Activated CD8-positive, alpha-beta memory T cell treated with anti-CD3 and anti-CD28 coated beads, Interleukin-2, amount 50 U/mL, for 48 hours (primary cell): Measurements from ENCODE around the gene PTGFRN.
A peak's percentile ranks its signal among the peaks of the same experiment; 100 is the strongest.

Experiments used
- DNase-seq: peaks from one replicate; pipeline ENCODE4 v3.0.0-alpha.2; 2020

Gene PTGFRN

DNA sequence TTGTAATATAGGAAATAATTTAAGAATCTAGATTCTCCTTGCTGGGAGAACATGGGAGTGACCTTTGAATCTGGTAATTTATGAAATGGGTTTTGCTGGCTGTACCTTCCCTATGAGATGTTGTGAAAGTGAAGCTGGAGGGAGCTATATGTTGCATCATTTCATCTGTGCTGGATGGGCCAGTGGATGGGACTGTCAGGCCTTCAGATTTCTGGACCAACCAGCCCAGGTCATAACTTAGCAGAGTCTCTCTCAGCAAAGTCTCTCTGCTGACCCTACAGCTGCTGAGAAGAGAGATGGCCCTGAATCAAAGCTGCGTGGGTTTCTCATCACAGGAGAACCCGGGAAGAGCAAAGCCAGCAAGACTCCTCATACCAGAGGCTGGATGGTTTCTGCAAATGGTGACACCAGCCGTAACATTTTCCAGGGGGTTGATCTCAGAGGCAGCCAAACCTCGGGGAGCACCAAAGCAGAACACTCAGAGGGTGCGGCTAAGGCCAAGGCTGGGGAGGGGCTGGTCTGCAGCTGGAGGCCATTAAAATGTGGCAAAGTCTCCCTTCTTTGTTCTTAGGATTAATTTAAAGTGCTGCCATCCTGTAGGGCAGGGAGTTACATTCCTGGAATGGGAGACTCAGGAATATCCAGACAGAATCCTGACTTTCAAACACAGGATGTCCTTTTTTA is 18.2 kb upstream of the PTGFRN start:
- DNase-seq, result no peak

DNA sequence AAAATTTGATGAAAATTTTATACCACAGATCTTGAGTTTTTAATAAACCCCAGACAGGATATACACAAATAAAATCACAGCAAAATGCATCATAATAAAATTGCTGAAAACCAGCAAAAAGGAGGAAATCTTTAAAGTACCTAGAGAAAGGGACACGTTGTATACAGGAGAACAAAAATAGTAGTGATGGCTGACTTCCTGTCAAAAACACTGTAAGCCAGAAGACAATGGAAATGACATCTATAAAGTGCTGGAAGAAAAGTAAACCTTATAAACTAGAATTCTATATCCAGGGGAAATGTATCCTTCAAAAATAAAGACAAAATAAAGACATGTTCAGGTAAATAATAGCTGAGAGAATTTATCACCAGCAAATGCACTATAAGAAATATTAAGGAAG is 14.6 kb upstream of the PTGFRN start:
- DNase-seq, result no peak

DNA sequence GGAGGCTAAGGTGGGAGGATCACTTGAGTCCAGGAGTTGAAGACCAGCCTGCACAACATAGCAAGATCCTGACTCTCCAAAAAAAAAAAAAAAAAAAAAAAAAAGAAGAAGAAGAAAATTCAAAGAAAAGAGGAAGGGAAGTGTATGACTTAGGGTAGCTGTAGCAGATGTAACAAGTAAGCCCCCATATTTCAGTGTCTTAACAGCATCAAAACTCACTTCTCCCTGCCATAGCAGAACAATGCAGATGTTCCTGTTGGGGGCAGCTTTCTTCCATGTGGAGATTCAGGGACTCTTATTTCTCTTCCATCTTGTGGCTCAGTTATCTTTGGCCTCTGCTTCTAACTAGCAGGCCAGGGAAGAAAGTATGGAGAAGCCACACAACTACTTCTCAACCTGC is 10.2 kb upstream of the PTGFRN start:
- no peak for DNase-seq

DNA sequence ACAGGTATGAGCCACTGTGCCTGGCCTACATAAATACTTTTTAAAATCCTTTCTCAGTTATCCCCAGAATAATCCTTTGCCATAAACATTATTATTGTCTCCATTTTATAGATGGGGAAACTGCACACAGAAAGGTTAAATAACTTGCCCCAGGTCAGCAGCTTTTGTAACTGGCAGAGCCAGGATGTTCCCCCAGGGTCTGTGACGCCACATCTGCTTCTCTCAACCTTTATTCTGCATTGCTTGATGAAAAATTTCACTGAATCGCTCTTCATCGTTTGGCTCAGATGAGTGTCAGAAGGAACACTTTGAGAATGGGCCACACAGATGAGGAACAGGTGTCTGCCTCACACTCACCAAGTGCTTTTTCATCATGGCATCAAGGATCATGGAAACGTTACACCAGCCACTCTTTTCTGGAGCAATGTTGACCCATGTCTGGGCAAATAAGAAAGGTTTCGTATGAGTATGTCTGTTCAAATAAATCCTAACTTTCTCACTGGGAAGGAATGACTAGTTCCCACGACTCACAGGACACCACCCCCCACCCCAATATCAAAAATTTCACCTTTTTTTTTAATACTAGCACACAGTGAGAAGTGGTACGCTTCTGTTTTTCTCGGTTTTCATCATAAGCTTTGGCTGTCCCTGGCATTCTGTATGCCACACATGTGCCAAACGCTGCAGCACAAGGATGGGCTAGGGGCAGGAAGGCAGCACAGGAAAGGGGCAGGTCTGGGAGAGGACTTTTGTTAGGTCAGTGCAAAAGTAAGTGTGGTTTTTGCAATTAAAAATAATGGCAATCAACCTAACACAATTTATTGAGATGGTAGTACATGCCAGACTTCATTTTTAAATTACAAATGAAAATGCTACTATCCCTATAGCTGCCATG is 9.0 kb upstream of the PTGFRN start:
- no peak for DNase-seq

DNA sequence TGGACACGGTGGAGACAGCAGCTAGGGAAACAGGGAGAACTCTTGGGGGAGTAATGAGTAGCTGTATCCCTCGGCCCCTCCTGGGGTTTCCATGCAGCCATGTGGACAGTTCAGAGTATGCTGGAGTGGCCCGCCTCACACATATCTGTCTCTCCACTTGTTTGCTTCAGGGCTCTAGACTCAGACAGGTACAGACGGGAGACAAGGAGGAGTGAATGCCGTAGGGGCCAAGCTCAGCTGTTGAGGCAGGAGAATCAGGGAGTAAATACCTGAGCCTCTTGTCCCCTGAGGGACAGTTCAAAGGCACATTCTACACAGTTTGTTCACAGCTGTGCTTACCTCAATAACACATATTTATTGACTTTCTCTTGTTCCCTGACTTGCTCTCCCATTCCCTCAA is 7.7 kb upstream of the PTGFRN start:
- no peak for DNase-seq

DNA sequence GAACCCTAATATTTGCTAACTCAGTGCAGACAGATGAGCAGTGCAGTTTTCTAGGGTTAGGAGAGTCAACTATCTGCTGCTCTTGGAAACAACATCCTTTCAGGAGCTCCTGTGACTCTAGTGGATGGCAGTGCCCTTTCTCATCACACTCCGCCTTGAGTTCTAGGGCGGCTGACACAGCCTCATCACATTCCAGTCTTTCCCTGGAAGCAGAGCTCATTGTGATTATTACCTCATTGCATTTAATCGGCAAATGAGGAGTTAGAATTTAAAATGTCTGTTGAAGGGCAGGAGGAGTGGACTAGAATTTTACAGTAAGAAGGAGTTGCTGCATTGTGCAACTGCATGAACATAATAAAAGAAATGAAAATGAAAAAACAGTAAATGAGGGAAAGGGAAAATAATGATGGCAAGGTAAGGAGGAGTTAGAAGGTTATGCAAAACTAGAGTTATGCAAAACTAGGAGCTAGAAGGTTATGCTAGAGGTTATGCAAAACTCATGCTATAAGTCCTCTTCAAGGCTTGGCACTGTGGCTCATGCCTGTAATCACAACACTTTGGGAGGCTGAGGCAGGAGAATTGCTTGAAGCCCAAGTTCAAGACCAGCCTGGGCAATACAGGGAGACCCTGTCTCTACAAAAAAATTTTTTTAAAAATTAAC is 6.9 kb upstream of the PTGFRN start:
- DNase-seq, result no peak

DNA sequence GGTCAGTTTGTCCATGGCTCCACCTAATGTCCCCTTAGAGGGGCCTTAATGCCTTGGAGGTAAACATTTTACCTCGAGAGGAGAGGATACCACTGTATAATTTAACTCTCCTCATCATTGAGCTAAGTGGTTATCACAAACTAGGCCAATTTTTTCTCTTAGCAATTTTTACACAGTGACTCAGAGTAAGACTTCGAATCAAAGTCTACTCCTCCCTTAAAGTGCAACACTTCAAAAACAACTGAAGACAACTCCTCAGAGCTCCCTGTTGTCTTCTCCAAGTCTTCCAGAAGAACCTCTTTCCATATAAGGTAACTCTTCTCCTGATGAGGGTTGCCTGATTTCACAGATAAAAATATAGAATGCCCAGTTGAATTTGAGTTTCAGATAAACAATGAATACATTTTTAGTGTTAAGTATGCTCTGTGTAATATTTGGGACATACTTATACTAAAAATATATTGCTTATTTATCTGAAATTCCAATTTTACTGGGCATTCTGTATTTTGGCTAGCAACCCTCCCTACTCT is 4.9 kb upstream of the PTGFRN start:
- no peak for DNase-seq

DNA sequence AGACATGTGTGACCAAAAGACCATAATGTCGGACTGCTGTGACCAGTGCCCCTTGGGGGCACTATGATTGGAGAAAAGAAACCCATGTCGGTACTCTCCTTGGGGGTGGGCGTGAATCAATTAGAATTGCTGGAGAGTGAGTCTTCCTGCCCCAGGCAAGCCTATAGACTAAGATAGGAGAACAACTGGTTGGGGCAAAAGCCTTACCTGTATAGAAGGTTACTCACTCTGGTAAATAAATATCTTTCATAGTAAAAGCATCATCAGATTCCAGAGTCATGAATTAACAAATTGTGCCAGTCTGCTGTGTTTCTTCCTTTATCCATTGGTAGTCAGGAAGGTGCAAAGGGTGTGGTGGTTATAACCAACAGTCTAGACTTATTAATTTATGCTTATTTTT is 2.9 kb upstream of the PTGFRN start:
- DNase-seq, result no peak

DNA sequence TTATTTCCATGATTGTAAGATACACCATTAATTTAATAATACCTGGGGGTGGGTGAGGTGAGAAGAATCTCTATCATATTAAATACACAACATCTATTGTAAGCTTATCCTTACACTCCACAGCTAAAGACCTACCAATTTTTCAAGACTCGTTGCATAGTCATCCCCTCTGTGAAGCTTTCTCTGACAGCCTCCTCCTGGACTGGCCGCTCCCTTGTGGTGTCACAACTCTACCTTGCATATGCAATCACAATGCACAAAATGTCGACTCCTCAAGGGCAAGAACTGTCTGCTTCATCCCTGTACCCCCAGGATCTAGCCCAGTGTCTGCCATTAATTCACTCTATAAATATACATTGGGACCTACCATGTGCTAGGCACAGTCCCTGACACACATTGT is 2.4 kb upstream of the PTGFRN start:
- DNase-seq, result no peak

DNA sequence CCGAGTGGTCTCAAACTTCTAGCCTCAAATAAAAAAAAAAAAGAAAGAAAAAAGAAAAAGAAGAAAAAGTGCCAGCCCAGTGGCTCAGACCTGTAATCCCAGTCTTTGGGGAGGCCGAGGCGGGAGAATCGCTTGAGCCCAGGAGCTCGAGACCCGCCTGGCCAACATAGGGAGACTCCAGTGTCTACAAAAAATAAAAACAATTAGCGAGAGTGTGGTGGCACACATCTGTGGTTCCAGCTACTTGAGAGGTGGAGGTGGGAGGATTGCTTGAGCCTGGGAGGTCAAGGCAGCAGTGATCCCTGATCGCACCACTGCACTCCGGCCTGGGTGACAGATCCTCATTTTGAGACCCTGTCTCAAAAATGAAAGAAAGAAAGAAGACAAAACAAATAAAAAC is 1.4 kb upstream of the PTGFRN start:
- DNase-seq, result no peak

DNA sequence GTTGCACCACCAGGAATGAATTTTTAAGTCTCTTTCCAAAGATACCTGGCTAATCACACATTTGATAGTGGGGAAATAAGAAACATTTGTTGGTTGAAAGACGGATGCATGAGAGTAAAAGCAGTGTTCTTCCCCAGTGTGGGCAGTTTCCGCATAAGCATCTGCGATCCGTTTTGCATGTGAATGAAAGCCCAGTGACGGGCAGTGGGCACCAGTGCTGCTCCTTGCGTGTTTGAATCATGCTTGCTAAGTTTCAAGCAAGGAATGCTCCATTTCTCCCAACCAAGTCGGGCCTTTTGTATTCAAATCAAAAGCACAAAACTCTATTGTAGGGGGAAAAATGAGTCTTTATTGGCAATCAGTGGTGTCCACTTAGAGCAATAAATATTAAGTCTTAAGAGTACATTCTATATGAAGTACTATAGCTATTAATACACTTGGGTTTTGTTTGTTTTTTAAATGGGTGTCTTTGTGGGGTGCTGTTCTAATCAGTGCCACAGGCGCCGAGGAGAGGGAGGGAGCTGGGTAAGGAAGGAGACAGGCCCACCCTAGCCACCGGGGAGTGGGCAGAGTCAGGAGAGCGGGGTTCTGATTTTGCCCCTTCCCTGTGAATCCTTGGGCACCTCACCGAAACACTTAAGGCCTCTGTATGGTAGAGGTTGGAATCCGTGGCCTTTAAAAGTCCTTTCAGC is 750 bp upstream of the PTGFRN start:
- DNase-seq, result no peak

DNA sequence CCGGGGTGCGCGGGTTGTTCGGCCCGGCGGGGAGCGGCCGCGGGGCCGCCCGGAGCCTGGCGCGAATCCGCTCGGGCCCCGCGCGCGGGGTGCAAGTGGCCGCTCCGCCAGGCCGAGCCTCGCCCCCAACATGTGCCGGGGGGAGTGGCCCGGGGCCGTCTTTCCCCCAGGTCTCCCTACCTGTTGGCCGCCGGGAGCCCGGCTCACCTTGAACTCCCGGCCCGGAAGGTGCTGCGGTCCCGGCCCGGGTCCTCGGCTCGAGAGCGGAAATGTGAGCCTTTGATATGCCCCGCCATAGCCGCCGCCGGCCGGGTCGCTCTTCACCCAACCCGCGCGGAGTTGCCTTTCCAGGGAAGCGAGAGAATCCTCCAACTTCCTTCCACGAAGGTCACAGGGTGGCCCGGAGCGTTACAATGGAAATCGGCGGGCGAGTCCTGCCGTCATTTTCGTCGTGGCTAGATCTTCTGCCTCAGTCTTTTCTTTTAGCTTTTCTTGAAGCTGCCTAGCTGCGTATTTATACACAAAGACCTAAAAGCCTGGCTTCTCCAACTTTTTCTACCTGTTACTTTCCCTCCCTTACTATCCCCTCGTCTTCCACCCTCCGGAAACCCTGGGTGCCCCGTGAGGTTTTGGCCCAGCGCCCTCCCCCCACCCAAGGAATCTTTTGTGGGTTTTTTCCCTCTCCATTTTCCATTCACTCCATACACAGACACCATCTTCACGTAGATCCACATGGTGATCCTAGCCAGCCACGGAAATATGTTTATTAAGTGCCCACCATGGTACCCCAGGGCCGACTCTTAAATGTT is 867 bp downstream of the PTGFRN start:
- peak; percentile 76 for DNase-seq

DNA sequence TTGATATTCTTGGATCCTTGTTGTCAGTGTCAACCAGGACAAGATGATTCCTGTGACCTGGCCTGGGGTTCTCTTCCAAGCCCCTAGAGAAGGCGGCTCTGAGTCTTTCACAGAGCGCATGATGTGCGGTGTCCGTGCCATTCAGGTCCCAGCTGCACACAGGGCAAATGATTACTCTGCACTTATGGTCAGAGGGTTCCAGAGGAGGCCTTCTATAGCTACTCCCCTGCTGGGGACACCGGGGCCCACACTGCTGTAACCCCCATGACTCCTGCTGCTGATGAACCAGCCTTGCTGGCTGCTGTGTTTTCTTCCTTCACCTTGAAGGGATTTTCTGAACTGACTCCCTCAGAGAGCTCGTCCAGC is 1.5 kb downstream of the PTGFRN start:
- no peak for DNase-seq

DNA sequence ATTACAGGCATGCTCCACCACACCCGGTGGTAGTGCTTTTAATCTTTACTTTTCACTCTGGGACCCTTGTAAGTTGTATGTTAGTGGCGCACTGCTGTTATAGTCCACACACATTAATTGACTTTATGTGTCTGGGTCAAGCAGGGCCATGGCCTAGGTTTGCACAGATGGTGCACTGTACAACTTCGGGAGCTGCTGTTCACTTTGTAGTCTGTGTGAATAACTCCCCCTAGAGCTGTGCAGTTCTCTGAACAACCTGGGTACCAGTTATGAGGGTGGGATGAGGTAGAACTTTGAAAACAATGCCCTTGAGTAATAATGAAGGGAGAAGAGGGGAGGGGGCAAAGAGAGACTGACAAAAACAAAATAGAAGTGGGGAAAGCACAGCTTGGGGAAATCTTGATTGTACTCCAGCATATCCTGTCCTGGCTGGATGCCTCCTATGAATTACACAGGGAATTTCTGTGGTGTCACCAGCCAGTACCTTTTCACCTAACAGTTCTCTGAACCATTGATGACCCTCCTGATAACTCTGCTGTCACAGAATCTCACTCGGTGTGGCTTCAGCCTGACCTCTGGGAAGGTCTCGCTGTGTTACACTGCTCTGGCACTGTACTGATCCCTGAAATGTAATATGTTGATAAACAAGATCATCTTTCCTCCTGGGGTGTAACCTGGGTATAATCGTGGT is 2.2 kb downstream of the PTGFRN start:
- DNase-seq, result no peak

DNA sequence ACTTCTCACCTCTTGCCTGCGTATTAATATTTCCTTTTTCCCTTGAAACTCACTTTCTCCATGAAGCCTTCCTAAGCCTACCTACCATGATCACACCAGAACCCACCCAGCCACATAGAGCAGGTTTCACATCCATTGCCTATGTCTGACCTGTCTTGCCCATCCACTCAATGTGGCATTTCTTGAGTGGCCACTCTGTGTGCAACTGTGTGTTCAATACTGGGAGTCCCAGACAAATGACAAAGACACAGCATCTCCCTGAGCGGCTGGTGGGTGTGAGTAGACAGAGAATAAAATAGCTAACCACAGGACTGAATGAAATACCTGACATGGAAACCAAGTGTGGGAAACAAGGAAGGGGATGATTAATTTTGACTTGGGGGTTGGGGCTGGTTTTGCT is 3.1 kb downstream of the PTGFRN start:
- DNase-seq, result no peak

DNA sequence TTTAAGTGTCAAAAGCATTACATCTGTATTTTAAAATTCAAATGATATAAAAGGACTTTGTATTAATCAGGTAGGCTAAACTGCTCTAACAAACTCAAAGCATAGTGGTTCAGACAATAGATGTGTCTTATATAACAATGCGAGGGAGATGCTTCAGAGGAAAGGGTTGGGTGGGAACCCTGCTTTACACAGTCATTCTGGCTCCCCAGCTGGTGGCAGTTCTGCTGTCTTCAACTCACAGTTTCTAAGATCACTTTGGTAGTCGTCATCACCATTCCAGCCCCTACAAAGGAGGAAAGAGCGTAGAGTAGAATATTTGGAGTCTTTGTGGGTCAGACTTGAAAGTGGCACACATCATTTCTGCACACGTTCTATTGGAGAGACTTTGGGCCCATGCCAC is 4.2 kb downstream of the PTGFRN start:
- no peak for DNase-seq

DNA sequence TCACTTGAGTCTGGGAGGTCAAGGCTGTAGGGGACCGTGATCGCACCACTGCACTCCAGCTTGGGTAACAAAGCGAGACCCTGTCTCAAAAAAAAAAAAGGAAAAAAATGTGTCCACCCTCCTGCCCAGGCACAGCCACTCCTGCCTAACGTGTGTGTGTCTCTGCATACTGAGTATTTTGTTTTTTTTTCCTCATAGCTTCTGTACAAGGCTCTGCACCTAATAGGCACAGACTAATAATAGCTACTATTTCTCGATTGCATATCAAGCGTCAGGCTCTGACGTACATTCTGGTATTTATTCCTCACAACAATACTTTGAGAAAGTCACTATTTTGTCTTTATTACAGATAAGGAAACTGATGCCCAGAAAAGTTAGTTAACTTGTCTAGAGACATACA is 5.0 kb downstream of the PTGFRN start:
- no peak for DNase-seq

DNA sequence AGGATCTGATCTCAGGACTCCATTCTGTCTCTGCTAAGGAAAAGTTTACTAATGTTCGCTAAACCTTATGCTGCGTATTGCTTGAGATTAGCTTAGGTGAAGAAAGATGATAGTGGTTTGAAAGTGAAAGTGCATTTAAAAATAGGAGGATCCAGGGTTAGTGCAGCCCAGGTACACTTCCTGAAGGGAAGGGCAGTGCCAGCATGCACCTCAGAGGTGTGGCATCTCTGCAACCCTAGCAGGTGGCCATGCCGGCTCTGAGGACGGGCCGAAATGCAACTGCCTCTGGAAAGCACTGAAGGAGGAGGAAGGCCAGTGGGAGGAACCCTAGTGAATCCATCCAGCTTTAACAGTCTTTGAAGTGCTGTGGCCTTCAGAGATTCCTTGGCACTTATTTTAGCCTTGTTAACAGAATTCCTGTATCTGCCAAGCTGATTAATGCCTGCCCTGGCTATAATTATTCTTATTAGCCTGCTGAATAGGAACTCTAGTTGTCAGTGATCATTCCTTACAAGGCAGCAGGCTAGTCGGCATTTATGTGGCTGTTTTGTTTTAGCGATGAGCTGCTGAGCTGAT is 5.5 kb downstream of the PTGFRN start:
- no peak for DNase-seq

DNA sequence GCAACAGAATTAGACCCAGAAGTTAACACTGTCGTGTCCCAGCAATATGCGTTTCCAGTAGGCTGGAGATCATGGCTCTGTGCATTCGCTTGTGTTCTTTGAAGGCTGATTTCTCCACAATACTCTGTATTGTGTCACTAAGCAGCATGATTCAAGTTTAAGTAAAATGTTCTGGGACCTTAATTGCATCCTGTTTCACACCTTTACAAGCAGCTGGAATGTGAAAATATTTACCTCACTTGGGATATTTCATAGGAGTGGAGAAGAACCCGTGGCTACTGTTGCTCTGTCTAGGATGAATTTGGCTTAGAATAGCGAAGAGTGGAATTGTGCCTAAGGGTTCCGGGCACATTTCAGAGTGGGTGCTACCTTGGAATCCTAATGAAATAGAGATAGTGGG is 6.3 kb downstream of the PTGFRN start:
- DNase-seq, result no peak

DNA sequence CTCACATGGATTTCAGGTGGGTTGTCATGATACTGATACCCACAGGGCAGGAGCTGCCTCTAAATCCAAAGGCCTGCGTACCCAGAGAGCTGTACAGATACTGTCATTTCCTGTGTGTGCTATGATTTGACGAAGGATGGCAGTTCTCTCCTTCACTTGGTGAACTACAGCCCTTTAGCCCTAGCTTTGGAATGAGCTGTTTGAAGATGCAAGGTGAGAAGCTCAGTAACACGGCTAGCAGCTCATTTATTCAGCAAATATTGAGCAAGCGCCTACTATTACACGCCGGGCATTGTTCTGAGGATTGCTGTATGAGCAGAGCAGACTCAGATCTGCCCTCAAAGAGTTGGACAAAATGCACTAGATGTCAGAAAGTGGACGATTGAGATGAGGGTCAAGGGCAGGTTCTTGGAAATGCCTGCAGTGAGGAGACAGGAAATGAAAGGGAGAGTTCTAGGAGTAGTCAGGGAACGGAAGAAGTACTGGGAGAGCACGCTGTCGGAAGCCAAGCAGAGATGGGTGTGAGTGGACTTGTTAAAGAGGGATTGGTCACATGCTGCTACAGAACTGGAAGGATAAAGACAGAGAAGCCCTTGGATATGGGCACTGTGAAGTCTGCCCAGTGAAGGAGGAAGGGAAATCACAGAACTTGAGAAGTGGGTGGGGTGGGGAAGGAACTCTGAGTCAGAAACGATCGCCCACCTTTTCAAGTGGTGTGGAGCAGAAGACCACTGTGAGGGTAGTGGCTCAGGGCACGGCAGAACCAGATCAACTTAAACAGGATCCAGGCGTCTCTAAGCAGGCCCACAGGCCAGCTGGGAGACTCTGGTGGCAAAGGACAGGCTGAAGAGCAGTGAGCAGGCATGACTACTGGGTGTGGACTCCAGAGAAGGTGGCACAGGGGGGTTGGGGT is 7.1 kb downstream of the PTGFRN start:
- DNase-seq, result no peak
